ENCODE measurements around the gene PDRG1. TPM values are rescaled to one million over a fixed set of nuclear protein-coding genes. Genes with fewer than 3 reads are reported as not detected.
"Not testable (repeated sequence)": the region's sequence is repeated elsewhere in the genome, so short reads cannot be mapped to it uniquely, and the experiment has no call there.

The PDRG1 gene
- total and polyA plus RNA-seq, 4 donors: 5.6 to 15.8 (median 11.8) TPM

GRCh38 chr20:31924561-31924960 lies 27.3 kb downstream of the PDRG1 start:
- Histone ChIP-seq H3K27ac (ENCODE audit: low read depth in 1 of 2, low read length in 2 of 2) (no peak overlapping the region), H3K4me1 (ENCODE audit: control insufficient read depth in 1 of 2, insufficient read depth in 2 of 2, low read length in 2 of 2) (no peaks in the 10 kb centered on the region), H3K9me3 (ENCODE audit: control insufficient read depth, low read length) (no peaks in the 10 kb centered on the region), H3K27me3 (ENCODE audit: control insufficient read depth in 1 of 2, insufficient read depth in 2 of 2, low read length in 1 of 2) (no peaks in the 10 kb centered on the region), H3K4me3 (ENCODE audit: low read length in 2 of 2) (no peak overlapping the region), H3K36me3 (ENCODE audit: control insufficient read depth in 1 of 2, insufficient read depth in 2 of 2, low read length in 1 of 2) (no peaks in the 10 kb centered on the region)
- WGBS, 2 donors: 89 to 91% methylated on average over 8 of the region's 8 CpGs
- intact Hi-C loops (cut with DNase I): no loop called here
- ATAC-seq (ENCODE audit: low FRiP score) (no peak), DNase-seq (no peak)

GRCh38 chr20:31923388-31924331 lies 28.2 kb downstream of the PDRG1 start:
- no peaks in the 10 kb centered on the region for H3K4me1 ChIP-seq (ENCODE audit: control insufficient read depth in 1 of 2, insufficient read depth in 2 of 2, low read length in 2 of 2)
- DNase-seq (no peak), ATAC-seq (ENCODE audit: low FRiP score) (no peak)
- no peaks in the 10 kb centered on the region for H3K9me3 ChIP-seq (ENCODE audit: control insufficient read depth, low read length)
- no peak overlapping the region for H3K4me3 ChIP-seq (ENCODE audit: low read length in 2 of 2)
- H3K36me3 ChIP-seq (ENCODE audit: control insufficient read depth in 1 of 2, insufficient read depth in 2 of 2, low read length in 1 of 2): no peaks in the 10 kb centered on the region
- WGBS, 2 donors: 47 to 52% methylated on average over 12 to 13 of the region's 13 CpGs
- H3K27me3 ChIP-seq (ENCODE audit: control insufficient read depth in 1 of 2, insufficient read depth in 2 of 2, low read length in 1 of 2): no peaks in the 10 kb centered on the region
- intact Hi-C loops (cut with DNase I): no loop called here
- H3K27ac ChIP-seq (ENCODE audit: low read depth in 1 of 2, low read length in 2 of 2): no peak overlapping the region

GRCh38 chr20:31922588-31922987 lies 29.3 kb downstream of the PDRG1 start:
- Histone ChIP-seq H3K36me3 (ENCODE audit: control insufficient read depth in 1 of 2, insufficient read depth in 2 of 2, low read length in 1 of 2) (no peaks in the 10 kb centered on the region), H3K27me3 (ENCODE audit: control insufficient read depth in 1 of 2, insufficient read depth in 2 of 2, low read length in 1 of 2) (no peaks in the 10 kb centered on the region), H3K9me3 (ENCODE audit: control insufficient read depth, low read length) (no peaks in the 10 kb centered on the region), H3K4me1 (ENCODE audit: control insufficient read depth in 1 of 2, insufficient read depth in 2 of 2, low read length in 2 of 2) (no peaks in the 10 kb centered on the region), H3K4me3 (ENCODE audit: low read length in 2 of 2) (no peak overlapping the region), H3K27ac (ENCODE audit: low read depth in 1 of 2, low read length in 2 of 2) (no peak overlapping the region)
- 85% methylated on average over 4 of the region's 4 CpGs for WGBS, 2 donors
- intact Hi-C loops (cut with DNase I): no loop called here
- no peak for DNase-seq
- ATAC-seq (ENCODE audit: low FRiP score): no peak

GRCh38 chr20:31922181-31922580 lies 29.7 kb downstream of the PDRG1 start:
- H3K27ac ChIP-seq (ENCODE audit: low read depth in 1 of 2, low read length in 2 of 2): no peak overlapping the region
- WGBS, 2 donors: 73 to 74% methylated on average over 4 of the region's 4 CpGs
- DNase-seq: no peak

GRCh38 chr20:31921480-31921879 lies 30.4 kb downstream of the PDRG1 start:
- H3K4me3 ChIP-seq (ENCODE audit: low read length in 2 of 2); H3K4me1 ChIP-seq (ENCODE audit: control insufficient read depth in 1 of 2, insufficient read depth in 2 of 2, low read length in 2 of 2); intact Hi-C loops (cut with DNase I); H3K27ac ChIP-seq (ENCODE audit: low read depth in 1 of 2, low read length in 2 of 2); H3K27me3 ChIP-seq (ENCODE audit: control insufficient read depth in 1 of 2, insufficient read depth in 2 of 2, low read length in 1 of 2); DNase-seq; H3K9me3 ChIP-seq (ENCODE audit: control insufficient read depth, low read length); H3K36me3 ChIP-seq (ENCODE audit: control insufficient read depth in 1 of 2, insufficient read depth in 2 of 2, low read length in 1 of 2); ATAC-seq (ENCODE audit: low FRiP score): not testable (repeated sequence)
- 86 to 95% methylated on average over 5 of the region's 5 CpGs for WGBS, 2 donors

More at GRCh38 chr20:31922181-31922580, 29.7 kb downstream of the PDRG1 start:
- no peaks in the 10 kb centered on the region for H3K36me3 ChIP-seq (ENCODE audit: control insufficient read depth in 1 of 2, insufficient read depth in 2 of 2, low read length in 1 of 2)
- intact Hi-C loops (cut with DNase I): no loop called here
- H3K27me3 ChIP-seq (ENCODE audit: control insufficient read depth in 1 of 2, insufficient read depth in 2 of 2, low read length in 1 of 2): no peaks in the 10 kb centered on the region
- no peak for ATAC-seq (ENCODE audit: low FRiP score)
- no peaks in the 10 kb centered on the region for H3K4me1 ChIP-seq (ENCODE audit: control insufficient read depth in 1 of 2, insufficient read depth in 2 of 2, low read length in 2 of 2)
- no peak overlapping the region for H3K4me3 ChIP-seq (ENCODE audit: low read length in 2 of 2)
- H3K9me3 ChIP-seq (ENCODE audit: control insufficient read depth, low read length): no peaks in the 10 kb centered on the region

- DNase-seq: no peak
These were observed 31.5 kb downstream of the PDRG1 start for GRCh38 chr20:31920275-31920855.

GRCh38 chr20:31919410-31920155 lies 32.3 kb downstream of the PDRG1 start:
- Histone ChIP-seq H3K9me3 (ENCODE audit: control insufficient read depth, low read length) (no peaks in the 10 kb centered on the region), H3K27ac (ENCODE audit: low read depth in 1 of 2, low read length in 2 of 2) (no peak overlapping the region), H3K4me1 (ENCODE audit: control insufficient read depth in 1 of 2, insufficient read depth in 2 of 2, low read length in 2 of 2) (no peaks in the 10 kb centered on the region), H3K36me3 (ENCODE audit: control insufficient read depth in 1 of 2, insufficient read depth in 2 of 2, low read length in 1 of 2) (no peaks in the 10 kb centered on the region), H3K27me3 (ENCODE audit: control insufficient read depth in 1 of 2, insufficient read depth in 2 of 2, low read length in 1 of 2) (no peaks in the 10 kb centered on the region), H3K4me3 (ENCODE audit: low read length in 2 of 2) (no peak overlapping the region)
- intact Hi-C loops (cut with DNase I): no loop called here
- ATAC-seq (ENCODE audit: low FRiP score) (no peak), DNase-seq (no peak)
- WGBS, 2 donors: 56 to 58% methylated on average over 6 of the region's 6 CpGs

More at GRCh38 chr20:31920275-31920855, 31.5 kb downstream of the PDRG1 start:
- H3K27me3 ChIP-seq (ENCODE audit: control insufficient read depth in 1 of 2, insufficient read depth in 2 of 2, low read length in 1 of 2): no peaks in the 10 kb centered on the region
- intact Hi-C loops (cut with DNase I): no loop called here
- no peak overlapping the region for H3K4me3 ChIP-seq (ENCODE audit: low read length in 2 of 2)
- no peaks in the 10 kb centered on the region for H3K9me3 ChIP-seq (ENCODE audit: control insufficient read depth, low read length)
- no peak overlapping the region for H3K27ac ChIP-seq (ENCODE audit: low read depth in 1 of 2, low read length in 2 of 2)
- H3K36me3 ChIP-seq (ENCODE audit: control insufficient read depth in 1 of 2, insufficient read depth in 2 of 2, low read length in 1 of 2): no peaks in the 10 kb centered on the region
- no peaks in the 10 kb centered on the region for H3K4me1 ChIP-seq (ENCODE audit: control insufficient read depth in 1 of 2, insufficient read depth in 2 of 2, low read length in 2 of 2)
- WGBS, 2 donors: 68 to 70% methylated on average over 11 of the region's 11 CpGs
- ATAC-seq (ENCODE audit: low FRiP score): no peak

- H3K4me1 ChIP-seq (ENCODE audit: control insufficient read depth in 1 of 2, insufficient read depth in 2 of 2, low read length in 2 of 2): no peaks in the 10 kb centered on the region
- WGBS, 2 donors: 68 to 77% methylated on average over 7 of the region's 7 CpGs
- no peaks in the 10 kb centered on the region for H3K27me3 ChIP-seq (ENCODE audit: control insufficient read depth in 1 of 2, insufficient read depth in 2 of 2, low read length in 1 of 2)
- no peak overlapping the region for H3K4me3 ChIP-seq (ENCODE audit: low read length in 2 of 2)
- no peaks in the 10 kb centered on the region for H3K36me3 ChIP-seq (ENCODE audit: control insufficient read depth in 1 of 2, insufficient read depth in 2 of 2, low read length in 1 of 2)
- H3K27ac ChIP-seq (ENCODE audit: low read depth in 1 of 2, low read length in 2 of 2): no peak overlapping the region
- no peaks in the 10 kb centered on the region for H3K9me3 ChIP-seq (ENCODE audit: control insufficient read depth, low read length)
- ATAC-seq (ENCODE audit: low FRiP score) (no peak), DNase-seq (no peak)
- intact Hi-C loops (cut with DNase I): no loop called here
These were observed 33.3 kb downstream of the PDRG1 start for GRCh38 chr20:31918466-31919105.
